GM12878 (cell line): Measurements from ENCODE around the gene ROCK2. TPM values are rescaled to one million over a fixed set of nuclear protein-coding genes. Genes with fewer than 3 reads are reported as not detected.

Experiments
- ATAC-seq: fragments of 200-7000 bp; cut with Tn5 transposase; 3 replicates; pipeline ENCODE4 v1.9.1; 2020; ENCODE audit warnings: mild to moderate bottlenecking, moderate library complexity
- BruUV-seq: library from RNA; stranded (reverse); fragments of 400-500 nt; replicated peaks from 2 replicates; lab custom pipeline; 2021; lab: Mats Ljungman, UMichigan
- CTCF ChIA-PET: fragments of 300-600 bp; sonication (Branson Sonifier 250); formaldehyde crosslinking; extraction: SDS; loops from one replicate; lab custom pipeline; 2021; ENCODE audit warnings: inconsistent platforms; lab: Yijun Ruan, JAX
- POLR2A ChIA-PET: fragments of 350-600 bp; formaldehyde crosslinking; extraction: SDS; loops from one replicate; lab custom pipeline; 2021; ENCODE audit warnings: inconsistent platforms; lab: Charles Lee
- RAD21 ChIA-PET: fragments of 300-600 bp; sonication (Branson Sonifier 250); formaldehyde crosslinking; loops from one replicate; lab custom pipeline; 2023; ENCODE audit warnings: antibody characterized with exemption; ENCODE audit not compliant: unreplicated experiment; lab: Charles Lee
- SMC1A ChIA-PET: fragments of 300-600 bp; sonication (Branson Sonifier 250); formaldehyde crosslinking; loops from one replicate; lab custom pipeline; 2023; ENCODE audit not compliant: unreplicated experiment, uncharacterized antibody; lab: Charles Lee
- DNase-seq: peaks from one replicate; pipeline ENCODE4 v3.0.0-alpha.2; 2011; ENCODE audit warnings: low read depth, low spot score
- FAIRE-seq: peaks from 3 replicates; lab custom pipeline; 2011; peaks lifted over from hg19 to GRCh38; lab: Jason Lieb, UNC
- H2AFZ ChIP-seq: 2 replicates; pipeline ENCODE4 v1.6.0; 2011; ENCODE audit warnings: low read depth, low read length, control low read depth; ENCODE audit not compliant: control insufficient read depth
- H3K27ac ChIP-seq: 2 replicates; pipeline ENCODE4 v1.5.1; 2011; ENCODE audit warnings: control low read depth; ENCODE audit not compliant: control insufficient read depth, insufficient read depth
- H3K27me3 ChIP-seq, 2 experiments: replicated peaks in 1 of 2; 2 replicates each; pipeline versions ENCODE4 v1.6.0 to v1.6.1; 2011; ENCODE audit warnings: low read length in 1 of 2; ENCODE audit not compliant: control insufficient read depth in 2 of 2, insufficient read depth in 2 of 2
- H3K36me3 ChIP-seq, 2 experiments: 2 replicates each; pipeline ENCODE4 v1.5.1; 2011; ENCODE audit warnings: low read length in 1 of 2; ENCODE audit not compliant: control insufficient read depth in 2 of 2, insufficient read depth in 2 of 2
- H3K4me1 ChIP-seq: 2 replicates; pipeline ENCODE4 v1.6.1; 2011; ENCODE audit warnings: mild to moderate bottlenecking, low read length, moderate library complexity, mixed read lengths; ENCODE audit not compliant: control insufficient read depth, insufficient read depth
- H3K4me2 ChIP-seq: 2 replicates; pipeline ENCODE4 v1.6.0; 2011; ENCODE audit warnings: control low read depth; ENCODE audit not compliant: control insufficient read depth, insufficient read depth
- H3K4me3 ChIP-seq: fragments of 200-600 bp; sonication (generic); 2 replicates; pipeline ENCODE4 v1.5.1; 2016
- H3K79me2 ChIP-seq: 2 replicates; pipeline ENCODE4 v1.6.0; 2011; ENCODE audit warnings: low read length; ENCODE audit not compliant: control insufficient read depth, insufficient read depth
- H3K9ac ChIP-seq: 2 replicates; pipeline ENCODE4 v1.8.0; 2011; ENCODE audit warnings: low read length, control low read depth, mixed read lengths; ENCODE audit not compliant: control insufficient read depth, insufficient read depth
- H3K9me3 ChIP-seq: replicated peaks from 3 replicates; pipeline ENCODE4 v1.5.1; 2011; ENCODE audit warnings: mild to moderate bottlenecking, low read length; ENCODE audit not compliant: control insufficient read depth, insufficient read depth
- H4K20me1 ChIP-seq: 2 replicates; pipeline ENCODE4 v1.6.0; 2011; ENCODE audit not compliant: control insufficient read depth, insufficient read depth
- MYC ChIP-seq: IDR thresholded peaks from 2 replicates; pipeline ENCODE4 v1.6.1; 2011; ENCODE audit warnings: mild to moderate bottlenecking, low read length, moderate library complexity, inconsistent platforms; ENCODE audit not compliant: insufficient read depth, insufficient replicate concordance, insufficient read length, severe bottlenecking
- POU2F2 ChIP-seq: IDR thresholded peaks from 3 replicates; pipeline ENCODE4 v1.6.1; 2011; ENCODE audit warnings: low read depth, mild to moderate bottlenecking, low read length, borderline replicate concordance
- RB1 ChIP-seq: fragments of 450-650 bp; formaldehyde crosslinking; IDR thresholded peaks from 2 replicates; pipeline ENCODE4 v1.6.1; 2017; ENCODE audit warnings: mild to moderate bottlenecking, borderline replicate concordance
- RBBP5 ChIP-seq: fragments of 200-600 bp; sonication (generic); conservative IDR thresholded peaks from 2 replicates; pipeline ENCODE4 v1.6.1; 2016
- TARDBP ChIP-seq: IDR thresholded peaks from 2 replicates; pipeline ENCODE4 v1.6.1; 2016; ENCODE audit warnings: borderline replicate concordance
- ZBTB11 ChIP-seq: fragments of 450-650 bp; formaldehyde crosslinking; IDR thresholded peaks from 2 replicates; pipeline ENCODE4 v1.5.0; 2022; ENCODE audit warnings: mild to moderate bottlenecking, missing genetic modification characterization
- ZNF24 ChIP-seq: fragments of 450-650 bp; IDR thresholded peaks from 2 replicates; pipeline ENCODE4 v1.6.1; 2017; ENCODE audit warnings: antibody characterized with exemption, mild to moderate bottlenecking
- WGBS: methylation state at CpG from one replicate; pipeline ENCODE4 v1.1.6; 2016; ENCODE audit warnings: low lambda C conversion rate; ENCODE audit not compliant: insufficient replicate concordance, insufficient coverage; ENCODE audit errors: missing lambda C conversion rate; 5-methylcytosine and 5-hydroxymethylcytosine counted together
- in situ Hi-C: fragments of 300-500 bp; cut with MboI; formaldehyde crosslinking; loops from 9 replicates; pipeline ENCODE4 v1.14.3; 2018; ENCODE audit warnings: mixed read lengths
- intact Hi-C: fragments of 100-400 bp; cut with micrococcal nuclease; formaldehyde crosslinking; loops from one replicate; pipeline ENCODE4 v1.14.2; 2022; ENCODE audit not compliant: unreplicated experiment
- polyA plus RNA-seq, 11 experiments: library from polyadenylated mRNA; depleted of rRNA in 4 of 11; unstranded in 6 of 11; stranded (reverse) in 5 of 11; fragments of >200 nt; fragmentation: Nextera tagmentation in 4 of 11; fragmentation: Illumina TruSeq in 1 of 11; extraction: Ambion mirVana in 4 of 11; extraction: Trizol in 1 of 11; gene quantifications; 1 replicate in 1 of 11; 2 replicates in 10 of 11; pipeline versions ENCODE4 v1.2.1 to v1.2.3, GENCODE V29; 2011 to 2016; ENCODE audit warnings: inconsistent platforms in 2 of 11, missing spikeins in 2 of 11, low read depth in 1 of 11
- total RNA-seq, 4 experiments: library from RNA; depleted of rRNA in 3 of 4; stranded (reverse); fragments of >200 nt in 3 of 4; fragmentation: Illumina TruSeq in 1 of 4; extraction: Trizol in 1 of 4; gene quantifications; 2 replicates each; pipeline versions ENCODE4 v1.2.1 to v1.2.3, GENCODE V29; 2013 to 2021
- TF ChIP-seq, protein P1 (sequence below): fragments of 450-650 bp; IDR thresholded peaks from 2 replicates; pipeline ENCODE4 v1.6.1; 2017; ENCODE audit warnings: mild to moderate bottlenecking, moderate library complexity
- TF ChIP-seq, protein P2 (sequence below): fragments of 450-650 bp; IDR thresholded peaks from 2 replicates; pipeline ENCODE4 v1.6.1; 2018; ENCODE audit warnings: mild to moderate bottlenecking, low read depth, moderate library complexity; ENCODE audit not compliant: partially characterized antibody

The ROCK2 gene
- total and polyA plus RNA-seq, 10 of the 15 experiments (the other 5 are each of a cell fraction or from before 2014, with no cell fraction given), result 4.6 to 22.1 (median 8.3) TPM

GRCh38 chr2:11239666-11240462 is 104.6 kb downstream of the ROCK2 start:
- H3K36me3 ChIP-seq, result no peaks in the 10 kb centered on the region
- TF ChIP-seq, protein P1, sequence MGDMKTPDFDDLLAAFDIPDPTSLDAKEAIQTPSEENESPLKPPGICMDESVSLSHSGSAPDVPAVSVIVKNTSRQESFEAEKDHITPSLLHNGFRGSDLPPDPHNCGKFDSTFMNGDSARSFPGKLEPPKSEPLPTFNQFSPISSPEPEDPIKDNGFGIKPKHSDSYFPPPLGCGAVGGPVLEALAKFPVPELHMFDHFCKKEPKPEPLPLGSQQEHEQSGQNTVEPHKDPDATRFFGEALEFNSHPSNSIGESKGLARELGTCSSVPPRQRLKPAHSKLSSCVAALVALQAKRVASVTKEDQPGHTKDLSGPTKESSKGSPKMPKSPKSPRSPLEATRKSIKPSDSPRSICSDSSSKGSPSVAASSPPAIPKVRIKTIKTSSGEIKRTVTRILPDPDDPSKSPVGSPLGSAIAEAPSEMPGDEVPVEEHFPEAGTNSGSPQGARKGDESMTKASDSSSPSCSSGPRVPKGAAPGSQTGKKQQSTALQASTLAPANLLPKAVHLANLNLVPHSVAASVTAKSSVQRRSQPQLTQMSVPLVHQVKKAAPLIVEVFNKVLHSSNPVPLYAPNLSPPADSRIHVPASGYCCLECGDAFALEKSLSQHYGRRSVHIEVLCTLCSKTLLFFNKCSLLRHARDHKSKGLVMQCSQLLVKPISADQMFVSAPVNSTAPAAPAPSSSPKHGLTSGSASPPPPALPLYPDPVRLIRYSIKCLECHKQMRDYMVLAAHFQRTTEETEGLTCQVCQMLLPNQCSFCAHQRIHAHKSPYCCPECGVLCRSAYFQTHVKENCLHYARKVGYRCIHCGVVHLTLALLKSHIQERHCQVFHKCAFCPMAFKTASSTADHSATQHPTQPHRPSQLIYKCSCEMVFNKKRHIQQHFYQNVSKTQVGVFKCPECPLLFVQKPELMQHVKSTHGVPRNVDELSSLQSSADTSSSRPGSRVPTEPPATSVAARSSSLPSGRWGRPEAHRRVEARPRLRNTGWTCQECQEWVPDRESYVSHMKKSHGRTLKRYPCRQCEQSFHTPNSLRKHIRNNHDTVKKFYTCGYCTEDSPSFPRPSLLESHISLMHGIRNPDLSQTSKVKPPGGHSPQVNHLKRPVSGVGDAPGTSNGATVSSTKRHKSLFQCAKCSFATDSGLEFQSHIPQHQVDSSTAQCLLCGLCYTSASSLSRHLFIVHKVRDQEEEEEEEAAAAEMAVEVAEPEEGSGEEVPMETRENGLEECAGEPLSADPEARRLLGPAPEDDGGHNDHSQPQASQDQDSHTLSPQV, result no peak
- no peak for TF ChIP-seq ZNF24
- no peak for TF ChIP-seq RB1
- no peak for TF ChIP-seq ZBTB11
- no peak for TF ChIP-seq POU2F2
- TF ChIP-seq RBBP5, result no peak
- TF ChIP-seq, protein P2, sequence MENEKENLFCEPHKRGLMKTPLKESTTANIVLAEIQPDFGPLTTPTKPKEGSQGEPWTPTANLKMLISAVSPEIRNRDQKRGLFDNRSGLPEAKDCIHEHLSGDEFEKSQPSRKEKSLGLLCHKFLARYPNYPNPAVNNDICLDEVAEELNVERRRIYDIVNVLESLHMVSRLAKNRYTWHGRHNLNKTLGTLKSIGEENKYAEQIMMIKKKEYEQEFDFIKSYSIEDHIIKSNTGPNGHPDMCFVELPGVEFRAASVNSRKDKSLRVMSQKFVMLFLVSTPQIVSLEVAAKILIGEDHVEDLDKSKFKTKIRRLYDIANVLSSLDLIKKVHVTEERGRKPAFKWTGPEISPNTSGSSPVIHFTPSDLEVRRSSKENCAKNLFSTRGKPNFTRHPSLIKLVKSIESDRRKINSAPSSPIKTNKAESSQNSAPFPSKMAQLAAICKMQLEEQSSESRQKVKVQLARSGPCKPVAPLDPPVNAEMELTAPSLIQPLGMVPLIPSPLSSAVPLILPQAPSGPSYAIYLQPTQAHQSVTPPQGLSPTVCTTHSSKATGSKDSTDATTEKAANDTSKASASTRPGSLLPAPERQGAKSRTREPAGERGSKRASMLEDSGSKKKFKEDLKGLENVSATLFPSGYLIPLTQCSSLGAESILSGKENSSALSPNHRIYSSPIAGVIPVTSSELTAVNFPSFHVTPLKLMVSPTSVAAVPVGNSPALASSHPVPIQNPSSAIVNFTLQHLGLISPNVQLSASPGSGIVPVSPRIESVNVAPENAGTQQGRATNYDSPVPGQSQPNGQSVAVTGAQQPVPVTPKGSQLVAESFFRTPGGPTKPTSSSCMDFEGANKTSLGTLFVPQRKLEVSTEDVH, result no peak
- no peak for TF ChIP-seq TARDBP
- no peak for TF ChIP-seq MYC
- TF ChIP-seq, all 136 proteins: peak for 0
- intact Hi-C loops (loop anchor here (5.0 kb wide), 1 partner anchor 342 kb away; no protein-coding TSS in a partner anchor), in situ Hi-C loops (loop anchor here (10.0 kb wide), 1 partner anchor 205 kb away; no protein-coding TSS in a partner anchor)
- Histone ChIP-seq H3K9ac (no peak overlapping the region), H3K9me3 (no peaks in the 10 kb centered on the region), H4K20me1 (no peaks in the 10 kb centered on the region), H3K79me2 (no peaks in the 10 kb centered on the region), H3K4me3 (no peak overlapping the region), H3K27me3 (no peaks in the 10 kb centered on the region), H2AFZ (no peak overlapping the region), H3K4me2 (no peak overlapping the region), H3K27ac (no peak overlapping the region), H3K4me1 (no peaks in the 10 kb centered on the region)
- 67% methylated on average over 6 of the region's 6 CpGs for WGBS
- ChIA-PET CTCF (interaction anchor here (0.6 to 2.3 kb wide), 8 partner anchors 47 to 407 kb away, joined by 3 to 6 read pairs (median 4); no protein-coding TSS in a partner anchor), SMC1A (interaction anchor here (0.5 to 1.5 kb wide), 4 partner anchors 11 to 314 kb away, joined by 3 to 4 read pairs (median 4); no protein-coding TSS in a partner anchor), RAD21 (interaction anchor here (0.6 to 1.4 kb wide), 2 partner anchors 207 to 224 kb away, joined by 3 to 4 read pairs; no protein-coding TSS in a partner anchor), POLR2A (no interaction called here)
- BruUV-seq, result no TSS peak
- no peak for DNase-seq
- no peak for FAIRE-seq
- no peak for ATAC-seq
